ENCODE measurements around the gene TMEM150A. TPM values are rescaled to one million over a fixed set of nuclear protein-coding genes. Genes with fewer than 3 reads are reported as not detected.
A peak's percentile ranks its signal among the peaks of the same experiment; 100 is the strongest.
"Not testable (repeated sequence)": the region's sequence is repeated elsewhere in the genome, so short reads cannot be mapped to it uniquely, and the experiment has no call there.

TMEM150A gene
- total RNA-seq, 1 donor from 2014 or later: 7.0 TPM

- peaks cover 22% of the 10 kb centered on the region for H3K4me1 Mint-ChIP-seq (ENCODE audit: low read depth)
- H3K36me3 Mint-ChIP-seq (ENCODE audit: low read depth): peaks cover 10% of the 10 kb centered on the region
- H3K9me3 Mint-ChIP-seq: no peaks in the 10 kb centered on the region
- H3K4me3 Mint-ChIP-seq: peak overlapping the region; percentile 99
- no peaks in the 10 kb centered on the region for H3K27me3 Mint-ChIP-seq (ENCODE audit: insufficient read depth)
- no peak for DNase-seq (ENCODE audit: low spot score)
- intact Hi-C loops (cut with micrococcal nuclease): no loop called here
- peak overlapping the region; percentile 92 for H3K27ac Mint-ChIP-seq
These were observed 5.9 kb downstream of the TMEM150A start for GRCh38 chr2:85596486-85597143.

GRCh38 chr2:85596026-85596333, 6.5 kb downstream of the TMEM150A start:
- H3K4me1 Mint-ChIP-seq (ENCODE audit: low read depth): peaks cover 22% of the 10 kb centered on the region
- intact Hi-C loops (cut with micrococcal nuclease): no loop called here
- peak overlapping the region; percentile 92 for H3K27ac Mint-ChIP-seq
- H3K27me3 Mint-ChIP-seq (ENCODE audit: insufficient read depth): no peaks in the 10 kb centered on the region
- no peaks in the 10 kb centered on the region for H3K9me3 Mint-ChIP-seq
- no peak for DNase-seq (ENCODE audit: low spot score)
- H3K4me3 Mint-ChIP-seq: peak overlapping the region; percentile 99
- H3K36me3 Mint-ChIP-seq (ENCODE audit: low read depth): peaks cover 10% of the 10 kb centered on the region

GRCh38 chr2:85595301-85596025, 7.0 kb downstream of the TMEM150A start, which contains the start of gene RNF181:
Gene RNF181 (plus strand): TSS chr2:85595745. CDS start chr2:85595764, 19 bp downstream.
- Mint-ChIP-seq H3K4me3 (peak within 1 kb of the TSS; percentile 99), H3K27ac (peak within 1 kb of the TSS; percentile 92), H3K36me3 (ENCODE audit: low read depth) (peaks cover 10% of the 10 kb centered on the region), H3K4me1 (ENCODE audit: low read depth) (peaks cover 22% of the 10 kb centered on the region), H3K27me3 (ENCODE audit: insufficient read depth) (no peaks in the 10 kb centered on the region), H3K9me3 (no peaks in the 10 kb centered on the region)
- intact Hi-C loops (cut with micrococcal nuclease): loop anchor here (1.0 to 2.0 kb wide), 8 partner anchors 8 to 175 kb away; partner anchors contain the start of genes C2orf68, GGCX and USP39
- DNase-seq (ENCODE audit: low spot score): peak; percentile 91

GRCh38 chr2:85594715-85595300, 7.7 kb downstream of the TMEM150A start:
- H3K4me1 Mint-ChIP-seq (ENCODE audit: low read depth): peaks cover 22% of the 10 kb centered on the region
- no peaks in the 10 kb centered on the region for H3K9me3 Mint-ChIP-seq
- H3K27me3 Mint-ChIP-seq (ENCODE audit: insufficient read depth): no peaks in the 10 kb centered on the region
- H3K4me3 Mint-ChIP-seq: peak overlapping the region; percentile 99
- intact Hi-C loops (cut with micrococcal nuclease): loop anchor here (1.0 to 2.0 kb wide), 8 partner anchors 8 to 175 kb away; partner anchors contain the start of genes C2orf68, GGCX and USP39
- peaks cover 10% of the 10 kb centered on the region for H3K36me3 Mint-ChIP-seq (ENCODE audit: low read depth)
- DNase-seq (ENCODE audit: low spot score): no peak
- peak overlapping the region; percentile 92 for H3K27ac Mint-ChIP-seq

- no peaks in the 10 kb centered on the region for H3K27me3 Mint-ChIP-seq (ENCODE audit: insufficient read depth)
- DNase-seq (ENCODE audit: low spot score): no peak
- no peaks in the 10 kb centered on the region for H3K9me3 Mint-ChIP-seq
- H3K27ac Mint-ChIP-seq: no peak overlapping the region
- peak overlapping the region; percentile 99 for H3K4me3 Mint-ChIP-seq
- intact Hi-C loops (cut with micrococcal nuclease): no loop called here
- H3K4me1 Mint-ChIP-seq (ENCODE audit: low read depth): peaks cover 29% of the 10 kb centered on the region
- H3K36me3 Mint-ChIP-seq (ENCODE audit: low read depth): peaks cover 9% of the 10 kb centered on the region
These were observed 9.5 kb downstream of the TMEM150A start for GRCh38 chr2:85593023-85593422.

GRCh38 chr2:85592299-85592698, 10.2 kb downstream of the TMEM150A start:
- intact Hi-C loops (cut with micrococcal nuclease); H3K4me3 Mint-ChIP-seq; DNase-seq (ENCODE audit: low spot score); H3K36me3 Mint-ChIP-seq (ENCODE audit: low read depth); H3K27me3 Mint-ChIP-seq (ENCODE audit: insufficient read depth); H3K9me3 Mint-ChIP-seq; H3K27ac Mint-ChIP-seq: not testable (repeated sequence)
- peaks cover 32% of the 10 kb centered on the region for H3K4me1 Mint-ChIP-seq (ENCODE audit: low read depth)

- H3K4me3 Mint-ChIP-seq: no peak overlapping the region
- no peak for DNase-seq (ENCODE audit: low spot score)
- H3K27me3 Mint-ChIP-seq (ENCODE audit: insufficient read depth): no peaks in the 10 kb centered on the region
- intact Hi-C loops (cut with micrococcal nuclease): no loop called here
- no peaks in the 10 kb centered on the region for H3K9me3 Mint-ChIP-seq
- H3K27ac Mint-ChIP-seq: no peak overlapping the region
- H3K36me3 Mint-ChIP-seq (ENCODE audit: low read depth): peaks cover 9% of the 10 kb centered on the region
- H3K4me1 Mint-ChIP-seq (ENCODE audit: low read depth): peaks cover 26% of the 10 kb centered on the region
These were observed 10.9 kb downstream of the TMEM150A start for GRCh38 chr2:85591563-85591962.

GRCh38 chr2:85590950-85591349, 11.5 kb downstream of the TMEM150A start:
- H3K9me3 Mint-ChIP-seq: no peaks in the 10 kb centered on the region
- no peaks in the 10 kb centered on the region for H3K27me3 Mint-ChIP-seq (ENCODE audit: insufficient read depth)
- intact Hi-C loops (cut with micrococcal nuclease): no loop called here
- no peak overlapping the region for H3K4me3 Mint-ChIP-seq
- peaks cover 8% of the 10 kb centered on the region for H3K36me3 Mint-ChIP-seq (ENCODE audit: low read depth)
- peaks cover 27% of the 10 kb centered on the region for H3K4me1 Mint-ChIP-seq (ENCODE audit: low read depth)
- H3K27ac Mint-ChIP-seq: no peak overlapping the region
- DNase-seq (ENCODE audit: low spot score): no peak

- Mint-ChIP-seq H3K36me3 (ENCODE audit: low read depth) (peaks cover 5% of the 10 kb centered on the region), H3K4me1 (ENCODE audit: low read depth) (peaks cover 35% of the 10 kb centered on the region), H3K27ac (no peak overlapping the region), H3K27me3 (ENCODE audit: insufficient read depth) (no peaks in the 10 kb centered on the region), H3K4me3 (no peak overlapping the region), H3K9me3 (no peaks in the 10 kb centered on the region)
- intact Hi-C loops (cut with micrococcal nuclease): no loop called here
- no peak for DNase-seq (ENCODE audit: low spot score)
These were observed 12.3 kb downstream of the TMEM150A start for GRCh38 chr2:85589982-85590791.

GRCh38 chr2:85589181-85589580, 13.3 kb downstream of the TMEM150A start:
- DNase-seq (ENCODE audit: low spot score): no peak
- Mint-ChIP-seq H3K36me3 (ENCODE audit: low read depth) (peaks cover 3% of the 10 kb centered on the region), H3K4me3 (no peak overlapping the region), H3K27me3 (ENCODE audit: insufficient read depth) (no peaks in the 10 kb centered on the region), H3K9me3 (no peaks in the 10 kb centered on the region), H3K27ac (no peak overlapping the region), H3K4me1 (ENCODE audit: low read depth) (peaks cover 34% of the 10 kb centered on the region)
- intact Hi-C loops (cut with micrococcal nuclease): no loop called here

- peaks cover 35% of the 10 kb centered on the region for H3K4me1 Mint-ChIP-seq (ENCODE audit: low read depth)
- DNase-seq (ENCODE audit: low spot score): no peak
- no peaks in the 10 kb centered on the region for H3K9me3 Mint-ChIP-seq
- no peaks in the 10 kb centered on the region for H3K27me3 Mint-ChIP-seq (ENCODE audit: insufficient read depth)
- intact Hi-C loops (cut with micrococcal nuclease): no loop called here
- H3K36me3 Mint-ChIP-seq (ENCODE audit: low read depth): peaks cover 2% of the 10 kb centered on the region
- H3K27ac Mint-ChIP-seq: no peak overlapping the region
- H3K4me3 Mint-ChIP-seq: no peak overlapping the region
These were observed 13.9 kb downstream of the TMEM150A start for GRCh38 chr2:85588645-85589044.

GRCh38 chr2:85588236-85588635, 14.3 kb downstream of the TMEM150A start:
- Mint-ChIP-seq H3K27ac (no peak overlapping the region), H3K36me3 (ENCODE audit: low read depth) (peaks cover 4% of the 10 kb centered on the region), H3K4me1 (ENCODE audit: low read depth) (peaks cover 39% of the 10 kb centered on the region), H3K9me3 (no peaks in the 10 kb centered on the region), H3K4me3 (no peak overlapping the region), H3K27me3 (ENCODE audit: insufficient read depth) (no peaks in the 10 kb centered on the region)
- intact Hi-C loops (cut with micrococcal nuclease): no loop called here
- DNase-seq (ENCODE audit: low spot score): no peak

All from activated T-helper 1 cell treated with anti-CD3 and anti-CD28 coated beads, Interleukin-12 subunit alpha, Interleukin-12 subunit beta, Interleukin-2, Interleukin-4 antibody, amounts not matched to agents 30 ng/mL and 10 ng/mL and 1 ng/mL, durations not matched to agents 14 hours and 24 hours and 36 hours (primary cell).